HG02759 (cell line): ENCODE data around the gene ZNF341.
A peak's percentile ranks its signal among the peaks of the same experiment; 100 is the strongest.
"Not testable (repeated sequence)": the region's sequence is repeated elsewhere in the genome, so short reads cannot be mapped to it uniquely, and the experiment has no call there.

Experiments
- ATAC-seq: cut with Tn5 transposase; IDR thresholded peaks from one replicate; pipeline ENCODE4 v1.9.1; 2021; ENCODE audit warnings: mild to moderate bottlenecking, moderate library complexity; ENCODE audit not compliant: unreplicated experiment

ZNF341 gene

DNA sequence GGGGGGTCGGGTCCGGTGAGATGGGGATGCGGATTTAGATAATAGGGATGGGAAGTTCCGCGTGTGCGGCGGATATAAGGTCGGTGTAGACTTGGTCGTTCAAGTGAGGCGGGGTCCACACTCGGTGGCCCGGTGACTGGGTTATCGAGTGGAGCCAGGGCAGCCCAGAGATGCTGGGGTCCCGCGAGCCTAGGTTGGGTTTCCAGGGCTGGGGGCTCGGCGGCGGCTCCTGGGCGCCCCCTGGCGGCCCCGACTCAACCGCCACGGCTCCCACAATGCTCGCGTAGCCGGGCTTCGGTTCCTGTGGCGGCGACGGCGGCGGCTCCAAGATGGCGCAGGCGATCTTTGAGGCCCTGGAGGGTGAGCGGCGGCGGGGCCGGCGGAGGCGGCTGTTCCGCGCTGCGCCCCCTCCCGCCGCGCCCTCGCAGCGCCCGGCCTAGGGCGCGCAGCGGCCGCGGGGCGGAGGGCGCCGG, at the start of gene ZNF341:
Gene ZNF341, plus strand, starts transcription at position 304 of the 473 bp plus-strand sequence. Its CDS starts 26 bp downstream, at position 330.
- ATAC-seq = peak; percentile 86

DNA sequence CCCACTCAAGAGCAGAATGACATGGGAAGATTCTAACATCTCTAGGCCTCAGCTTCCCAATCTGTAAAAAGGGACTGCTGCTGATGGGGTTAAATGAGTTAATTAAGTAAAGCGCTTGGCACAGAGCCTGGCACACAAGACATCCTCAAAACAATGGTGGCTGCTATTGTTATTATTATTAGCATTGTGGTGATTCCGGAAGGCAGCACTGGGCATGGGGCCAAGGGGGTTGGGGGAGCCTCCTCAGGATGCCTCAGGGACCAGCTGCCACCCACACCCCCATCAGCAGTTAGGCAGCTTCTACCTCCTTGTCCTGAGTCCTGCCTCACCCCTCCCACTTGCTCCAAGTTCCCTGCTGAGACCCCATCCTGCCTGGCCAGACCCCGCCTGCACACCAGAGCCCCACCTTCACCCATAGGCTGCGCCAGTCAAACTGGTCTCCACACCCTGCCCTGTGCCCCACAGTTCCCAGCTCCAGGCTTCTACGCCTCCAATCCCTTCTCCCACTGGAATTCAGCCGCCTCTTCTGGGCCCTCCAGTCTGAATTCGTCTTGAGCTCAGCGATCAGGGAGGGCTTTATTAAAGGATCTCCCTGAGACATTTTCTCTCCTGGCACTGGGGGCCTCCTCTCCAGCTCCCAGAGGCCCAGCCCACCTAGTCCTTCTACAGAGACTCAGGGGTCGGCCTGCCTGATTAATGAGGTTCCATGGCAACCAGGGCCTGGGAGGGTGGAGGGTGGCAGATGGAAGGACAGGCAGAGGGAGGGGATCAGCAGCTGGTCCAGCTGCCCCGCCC, 47.1 kb upstream of the ZNF341 start:
- no peak for ATAC-seq

DNA sequence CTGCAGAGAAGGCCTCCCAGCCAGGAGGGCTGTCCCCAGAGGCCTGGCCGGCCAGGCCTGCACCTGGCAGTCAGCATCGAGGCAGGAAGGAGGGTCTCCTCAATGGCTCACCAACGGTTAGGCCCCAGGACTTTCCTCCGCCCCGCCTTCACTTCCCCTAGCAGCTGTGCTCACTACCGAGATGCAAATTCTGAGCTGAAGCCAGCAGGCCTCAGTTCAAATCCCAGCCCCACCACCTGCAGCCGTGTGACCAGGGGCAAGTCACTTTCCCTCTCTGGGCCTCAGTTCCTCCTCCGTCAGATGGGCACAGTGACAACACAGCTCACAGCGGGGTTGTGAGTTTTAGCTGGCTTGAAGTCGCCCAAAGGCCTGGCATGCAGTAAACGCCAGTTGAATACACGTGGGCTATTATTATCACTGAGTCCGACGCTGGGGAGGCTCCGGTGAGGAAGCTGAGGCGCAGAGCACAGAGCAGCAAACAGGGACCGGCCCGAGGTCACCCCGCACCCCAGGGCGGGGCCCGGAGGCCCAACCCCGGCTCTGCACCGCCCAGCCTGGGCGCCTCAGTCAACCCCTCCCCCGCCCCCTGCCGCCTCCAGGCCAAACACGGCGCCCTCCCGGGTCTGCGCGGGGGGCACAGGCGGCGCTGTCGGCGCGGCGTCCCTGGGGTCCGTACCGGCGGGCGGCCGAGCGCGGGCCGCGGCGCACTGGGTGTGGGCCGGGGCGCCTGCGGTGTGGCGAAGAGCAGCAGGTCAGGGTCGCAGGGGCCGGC, 46.3 kb upstream of the ZNF341 start:
- peak; percentile 40 for ATAC-seq

DNA sequence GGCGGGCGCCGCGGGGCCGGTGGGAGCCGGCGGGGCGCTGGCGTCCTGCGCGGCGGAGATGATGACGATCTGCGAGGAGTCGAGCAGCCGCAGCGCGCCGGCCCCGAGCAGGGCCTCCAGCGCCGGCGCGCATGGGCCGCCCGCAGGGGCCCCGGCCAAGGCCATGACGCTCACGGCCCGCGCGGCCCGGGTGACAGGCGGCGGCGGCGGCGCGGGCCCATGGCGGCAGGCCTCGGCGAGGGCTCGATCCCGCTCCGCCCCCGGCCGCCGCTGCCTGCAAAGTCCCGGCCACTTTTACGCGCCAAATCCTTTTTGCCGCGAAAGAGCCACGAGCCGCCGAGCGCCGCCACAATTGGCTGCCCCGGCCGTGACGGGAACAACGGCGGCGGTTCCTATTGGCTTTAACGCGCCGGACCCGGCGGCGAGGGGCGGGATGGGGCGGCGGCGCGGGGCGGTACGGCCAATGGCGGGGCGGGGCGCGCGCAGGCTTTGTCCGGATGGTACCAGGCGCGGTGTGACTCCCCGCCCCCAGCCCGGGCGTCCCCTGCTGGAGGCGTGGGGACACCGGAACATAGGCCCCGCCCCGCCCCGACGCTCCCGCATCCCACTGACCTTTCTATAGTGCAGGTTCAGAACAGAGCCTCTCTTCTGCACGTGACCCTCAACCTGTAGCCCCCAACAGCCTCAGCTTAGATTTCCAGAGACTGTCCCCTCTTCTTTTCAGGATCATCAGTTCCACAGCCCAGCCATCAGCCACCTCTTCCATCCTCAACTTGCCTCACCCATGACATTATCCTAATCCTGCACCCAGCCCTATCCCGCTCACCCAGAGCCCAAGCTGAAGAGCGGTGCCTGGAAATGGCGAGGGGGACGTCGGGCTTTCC, 45.5 kb upstream of the ZNF341 start, which contains the start of gene E2F1:
Gene E2F1, minus strand, starts transcription at position 286 of the 884 bp plus-strand sequence. Its CDS starts 121 bp downstream, at position 165.
- ATAC-seq = peak; percentile 84

DNA sequence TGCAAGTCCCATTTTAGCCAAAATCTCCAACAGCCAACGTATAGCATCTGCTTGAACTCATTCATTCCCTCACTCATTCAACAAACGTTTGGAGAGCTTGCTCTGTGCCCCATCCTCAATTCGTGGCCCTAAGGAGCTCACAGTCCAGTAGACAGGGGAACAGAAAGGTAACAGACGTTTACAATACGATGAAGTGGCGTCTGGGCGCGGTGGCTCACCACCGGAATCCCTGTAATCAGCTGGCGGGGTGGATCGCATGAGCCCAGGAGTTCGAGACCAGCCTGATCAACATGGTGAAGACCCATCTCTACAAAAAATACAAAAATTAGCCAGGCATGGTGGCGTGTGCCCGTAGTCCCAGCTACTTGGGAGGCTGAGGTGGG, 44.8 kb upstream of the ZNF341 start:
- no peak for ATAC-seq

DNA sequence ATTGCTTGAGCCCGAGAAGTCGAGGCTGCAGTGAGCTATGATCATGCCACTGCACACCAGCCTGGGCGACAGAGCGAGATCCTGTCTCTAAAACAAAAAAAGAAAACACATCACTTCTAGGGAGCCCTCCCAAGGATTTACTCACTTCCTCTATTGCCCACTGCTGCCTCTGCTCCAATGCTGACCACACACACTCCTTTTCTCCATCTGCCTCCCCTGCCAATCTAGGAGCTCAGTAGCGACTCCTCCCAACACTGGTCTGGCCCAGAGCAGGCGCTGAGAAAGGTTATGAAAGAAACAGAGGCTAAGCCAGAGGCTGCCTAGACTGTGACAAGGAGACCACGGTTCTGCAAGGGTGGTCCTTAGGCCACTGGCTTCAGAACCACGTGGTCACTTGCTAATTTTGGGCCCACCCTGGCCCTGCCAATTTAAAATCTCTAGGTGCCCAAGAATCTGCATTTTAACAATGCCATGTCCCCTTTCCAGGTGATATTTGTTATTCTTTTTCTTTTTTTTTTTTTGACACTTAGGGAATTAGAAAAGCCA, 44.4 kb upstream of the ZNF341 start:
- ATAC-seq = no peak

DNA sequence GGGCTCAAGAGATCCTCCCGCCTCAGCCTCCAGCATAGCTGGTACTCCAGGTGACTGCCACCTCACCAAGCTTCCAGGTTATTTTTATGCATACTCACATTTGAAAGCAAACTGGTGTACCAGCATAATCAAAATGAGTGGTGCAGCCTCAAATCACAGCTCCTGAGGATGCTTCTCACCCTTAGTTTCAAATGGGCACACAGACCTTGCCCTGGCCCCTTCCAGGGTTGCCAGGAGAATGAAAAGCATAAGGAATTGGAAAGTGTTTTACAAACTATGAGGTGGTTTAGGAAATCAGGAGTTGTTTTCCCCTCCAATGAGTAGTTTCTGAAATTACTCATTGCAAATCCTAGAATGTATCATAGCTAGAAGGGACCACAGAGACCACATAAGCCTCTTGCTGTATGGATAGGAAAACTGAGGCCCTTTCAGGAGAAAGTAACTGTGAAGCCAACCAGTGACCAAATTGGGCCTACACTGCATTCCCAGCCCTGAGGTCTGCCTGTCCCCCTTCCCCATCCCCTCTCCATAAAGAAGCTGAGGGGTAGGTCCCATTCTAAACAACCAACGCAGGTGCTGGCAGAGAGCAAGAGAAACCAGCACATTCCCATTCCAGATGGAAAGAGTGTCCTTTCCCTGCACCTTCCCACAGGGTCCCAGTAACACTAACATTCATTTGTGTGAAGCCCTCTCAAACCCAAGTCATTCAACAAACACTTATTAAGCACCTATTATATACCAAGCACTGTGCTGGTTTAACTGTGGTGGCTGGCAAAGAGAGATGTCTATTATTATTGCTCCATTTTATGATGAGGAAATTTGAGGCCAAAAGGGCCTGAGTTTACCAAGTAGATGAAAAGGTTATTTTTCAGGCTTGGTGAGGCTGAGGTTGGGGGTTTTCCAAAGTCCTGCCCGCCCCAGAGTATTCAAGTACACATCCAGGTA, 43.5 kb upstream of the ZNF341 start:
- ATAC-seq = no peak

DNA sequence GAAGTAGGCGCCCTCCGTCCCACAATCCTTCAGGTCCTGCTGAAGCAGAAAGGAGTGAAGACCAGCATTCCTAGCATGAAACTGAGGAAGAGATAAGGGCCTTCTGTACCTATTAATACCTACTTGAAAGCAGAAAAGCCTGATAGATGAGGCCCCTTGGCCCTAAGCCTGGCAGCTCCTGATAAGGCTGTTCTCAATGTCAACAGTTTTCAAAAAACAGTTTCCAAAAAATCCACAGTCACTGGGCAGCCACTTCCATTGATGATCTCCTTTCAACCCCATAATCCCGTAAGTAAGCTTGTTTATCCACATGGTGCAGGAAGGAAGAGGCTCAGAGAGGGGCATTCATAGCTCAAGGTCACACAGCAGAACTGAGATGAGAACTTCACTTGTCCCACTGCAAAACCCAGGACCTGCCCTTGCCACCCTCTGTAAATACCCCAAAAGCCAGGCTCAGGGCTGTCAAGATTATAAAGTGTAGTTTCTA, 42.8 kb upstream of the ZNF341 start:
- ATAC-seq = no peak

DNA sequence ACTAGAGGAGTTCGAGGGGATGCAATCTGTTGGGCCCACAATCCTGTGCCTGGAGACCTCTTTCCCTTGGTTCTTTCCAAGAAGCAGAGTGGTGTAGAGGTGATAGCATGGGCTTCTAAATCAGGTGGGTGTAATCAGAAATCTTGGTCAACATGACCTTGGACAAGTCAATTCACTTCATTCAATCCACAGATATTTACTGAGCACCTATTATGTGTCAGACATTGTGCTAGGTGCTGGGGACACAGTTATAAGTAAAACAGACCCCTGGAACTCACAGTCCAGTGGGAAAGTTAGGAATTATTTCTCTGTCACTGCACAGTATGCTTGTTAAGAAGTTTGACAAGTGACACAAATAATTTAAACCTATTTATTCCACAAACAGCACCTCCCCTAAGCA, 42.3 kb upstream of the ZNF341 start:
- ATAC-seq = no peak

DNA sequence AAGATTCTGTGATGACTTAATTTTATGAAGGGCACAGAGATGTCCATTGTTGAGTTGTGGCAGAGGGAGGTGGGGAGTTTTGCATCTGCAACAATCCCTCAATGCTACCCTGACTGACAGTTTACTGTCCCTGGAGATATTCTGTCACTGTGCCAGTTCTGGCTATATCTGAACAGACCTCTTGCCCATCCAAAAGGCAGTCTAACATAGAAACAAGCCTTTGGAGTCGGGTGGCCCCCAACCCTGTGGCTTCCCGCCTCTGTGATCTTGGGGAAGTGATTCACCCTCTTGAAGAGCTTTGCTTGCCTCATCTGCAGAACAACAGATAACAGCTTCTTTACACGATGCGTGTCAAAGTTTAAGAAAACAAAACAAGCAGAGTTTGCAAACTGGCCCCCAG, 41.8 kb upstream of the ZNF341 start:
- no peak for ATAC-seq

DNA sequence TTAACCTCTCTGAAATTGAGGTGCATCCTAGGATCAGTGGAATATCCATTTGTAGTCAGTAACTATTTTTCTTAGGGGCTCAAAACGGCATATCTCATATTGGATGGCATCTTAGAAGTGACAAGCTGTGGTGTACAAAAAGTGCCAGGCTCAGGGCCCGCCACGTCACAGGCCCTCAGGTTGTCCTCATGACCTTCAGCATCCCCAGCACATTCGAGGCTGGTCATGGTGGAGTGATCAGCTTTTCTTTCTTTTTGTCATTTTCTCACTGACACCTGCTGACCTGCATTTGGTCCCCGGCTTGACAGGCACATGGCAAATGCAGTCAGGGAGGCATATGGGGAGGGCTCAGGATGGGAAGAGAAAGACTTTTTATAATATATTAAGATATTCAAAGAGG, 38.5 kb upstream of the ZNF341 start:
- no peak for ATAC-seq

DNA sequence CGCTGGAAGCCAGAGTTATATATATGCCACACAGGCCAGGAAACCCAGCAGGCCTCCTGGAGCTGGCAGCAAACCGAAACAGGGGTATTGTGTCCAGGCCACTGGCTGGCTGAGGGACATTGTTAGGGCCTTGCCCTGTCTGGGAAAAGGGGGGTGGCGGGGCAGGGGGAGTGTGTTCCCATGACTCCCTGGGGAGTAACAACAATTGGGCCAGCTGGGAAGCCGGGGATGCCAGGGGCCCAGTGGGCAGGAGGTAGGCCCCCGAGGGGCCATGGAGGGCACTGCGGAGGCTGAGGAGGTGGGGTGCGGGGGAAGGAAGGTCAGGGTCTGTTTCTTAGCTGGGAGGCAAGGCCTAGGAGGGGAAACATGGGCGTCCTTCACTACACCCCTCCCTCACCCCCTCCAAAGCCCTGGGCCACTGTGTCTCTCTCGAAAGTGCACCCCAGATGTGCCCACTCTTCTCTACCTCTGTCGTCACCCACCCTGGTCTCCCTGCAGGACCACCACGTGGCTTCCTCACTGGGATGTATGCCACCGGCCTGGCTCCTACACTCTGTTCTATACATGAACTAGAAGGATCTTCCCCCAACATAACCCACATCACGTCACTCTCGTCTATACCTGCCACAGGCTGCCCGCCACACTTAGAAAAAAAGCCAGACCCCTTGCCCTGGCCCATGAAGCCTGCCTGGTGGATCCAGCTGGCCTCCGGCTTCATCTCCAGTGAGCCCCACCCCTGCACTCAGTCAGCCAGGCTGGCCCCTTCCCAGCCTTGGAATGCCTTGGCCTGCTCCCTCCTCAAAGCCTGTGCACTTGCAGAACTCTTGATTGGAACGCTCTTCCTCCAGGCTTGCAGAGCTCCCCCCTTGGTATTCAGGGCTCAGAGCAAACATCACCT, 37.8 kb upstream of the ZNF341 start:
- ATAC-seq = no peak

DNA sequence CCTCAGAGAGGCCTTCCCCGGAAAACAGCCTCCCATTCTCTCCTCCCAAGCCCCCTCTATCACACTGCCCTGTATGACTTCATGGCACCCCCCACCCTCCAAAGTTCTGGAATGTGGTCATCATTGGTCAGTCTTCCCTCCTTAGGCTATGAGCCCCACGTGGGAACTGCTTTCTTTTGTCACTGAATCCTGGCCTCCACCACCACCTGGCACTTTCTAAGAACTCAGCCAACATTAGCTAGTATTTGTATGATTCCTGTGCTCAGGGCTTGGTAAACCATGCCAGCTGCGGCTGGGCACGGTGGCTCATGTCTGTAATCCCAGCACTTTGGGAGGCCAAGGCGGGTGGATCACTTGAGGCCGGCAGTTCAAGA, 37.2 kb upstream of the ZNF341 start:
- ATAC-seq = no peak

DNA sequence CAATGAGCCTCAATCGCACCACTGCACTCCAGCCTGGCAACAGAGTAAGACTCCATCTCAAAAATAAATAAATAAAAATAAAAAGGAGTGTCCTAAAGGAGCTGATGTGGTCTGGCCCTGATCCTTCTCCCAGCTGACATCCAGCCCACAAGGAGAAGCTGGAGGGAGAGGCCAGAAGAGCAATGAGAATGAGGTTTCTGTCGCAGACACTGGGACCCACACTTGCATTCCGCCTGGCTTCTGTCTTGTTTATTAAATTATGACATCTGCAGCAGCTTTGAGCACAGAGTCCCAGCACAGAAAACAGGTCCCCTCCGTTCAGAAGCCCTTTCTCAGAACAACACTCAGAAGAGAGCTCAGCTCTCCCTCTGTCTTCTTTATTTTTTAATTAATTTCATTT, 35.3 kb upstream of the ZNF341 start:
- no peak for ATAC-seq

DNA sequence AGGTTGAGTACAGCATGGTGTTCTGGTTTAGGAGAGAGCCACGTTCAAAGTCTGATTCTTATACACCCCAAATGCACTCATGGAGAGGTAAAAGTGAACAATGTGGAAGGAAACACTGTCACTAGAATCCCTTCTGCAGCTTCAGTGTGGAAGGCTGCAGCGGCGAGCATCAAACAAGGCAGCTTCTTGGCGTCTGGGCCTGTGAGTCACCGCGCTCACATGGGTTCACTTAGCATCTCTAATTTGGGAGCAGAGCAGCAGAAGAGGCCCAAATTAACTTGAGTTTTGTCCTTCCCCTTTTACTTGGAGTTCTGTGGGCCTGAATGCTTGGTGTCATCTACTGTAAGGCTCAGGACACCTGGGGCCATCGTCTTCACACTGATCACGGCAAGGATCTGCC, 34.7 kb upstream of the ZNF341 start:
- ATAC-seq = no peak

DNA sequence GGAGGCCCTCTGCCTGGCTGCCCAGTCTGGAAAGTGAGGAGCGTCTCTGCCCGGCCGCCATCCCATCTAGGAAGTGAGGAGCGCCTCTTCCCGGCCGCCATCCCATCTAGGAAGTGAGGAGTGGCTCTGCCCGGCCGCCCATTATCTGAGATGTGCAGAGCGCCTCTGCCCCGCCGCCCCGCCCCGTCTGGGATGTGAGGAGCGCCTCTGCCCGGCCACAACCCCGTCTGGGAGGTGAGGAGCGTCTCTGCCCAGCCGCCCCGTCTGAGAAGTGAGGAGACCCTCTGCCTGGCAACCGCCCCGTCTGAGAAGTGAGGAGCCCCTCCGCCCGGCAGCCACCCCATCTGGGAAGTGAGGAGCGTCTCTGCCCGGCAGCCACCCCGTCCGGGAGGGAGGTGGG, 32.8 kb upstream of the ZNF341 start:
- ATAC-seq = not testable (repeated sequence)

DNA sequence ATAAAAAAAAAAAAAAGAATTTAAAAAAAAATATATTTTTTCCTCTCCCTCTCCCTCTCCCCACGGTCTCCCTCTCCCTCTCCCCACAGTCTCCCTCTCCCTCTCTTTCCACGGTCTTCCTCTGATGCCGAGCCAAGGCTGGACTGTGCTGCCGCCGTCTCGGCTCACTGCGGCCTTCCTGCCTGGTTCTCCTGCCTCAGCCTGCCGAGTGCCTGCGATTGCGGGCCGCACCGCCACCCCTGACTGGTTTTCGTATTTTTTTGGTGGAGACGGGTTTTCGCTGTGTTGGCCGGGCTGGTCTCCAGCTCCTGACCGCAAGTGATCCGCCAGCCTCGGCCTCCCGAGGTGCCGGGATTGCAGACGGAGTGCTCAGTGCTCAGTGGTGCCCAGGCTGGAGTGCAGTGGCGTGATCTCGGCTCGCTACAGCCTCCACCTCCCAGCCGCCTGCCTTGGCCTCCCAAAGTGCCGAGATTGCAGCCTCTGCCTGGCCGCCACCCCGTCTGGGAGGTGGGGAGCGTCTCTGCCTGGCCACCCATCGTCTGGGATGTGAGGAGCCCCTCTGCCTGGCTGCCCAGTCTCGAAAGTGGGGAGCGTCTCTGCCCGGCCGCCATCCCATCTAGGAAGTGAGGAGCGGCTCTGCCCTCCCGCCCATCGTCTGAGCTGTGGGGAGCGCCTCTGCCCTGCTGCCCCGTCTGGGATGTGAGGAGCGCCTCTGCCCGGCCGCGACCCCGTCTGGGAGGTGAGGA, 30.9 kb upstream of the ZNF341 start:
- not testable (repeated sequence) for ATAC-seq
